ENCODE results near the gene KIF1A. TPM values are rescaled to one million over a fixed set of nuclear protein-coding genes. Genes with fewer than 3 reads are reported as not detected.
"Not testable (repeated sequence)": the region's sequence is repeated elsewhere in the genome, so short reads cannot be mapped to it uniquely, and the experiment has no call there.

The KIF1A gene
- polyA plus RNA-seq, 1 experiment = not detected

GRCh38 chr2:240702640-240703011, 117.4 kb downstream of the KIF1A start:
- CTCF ChIA-PET = no interaction called here
- H3K27me3 ChIP-seq (ENCODE audit: control insufficient read depth, insufficient read depth, low read length) = peaks cover 23% of the 10 kb centered on the region
- no peak overlapping the region for H3K4me3 ChIP-seq (ENCODE audit: low read depth, low read length)
- H3K27ac ChIP-seq (ENCODE audit: low read depth, low read length) = no peak overlapping the region
- no peak for DNase-seq (ENCODE audit: low read depth, low spot score)
- POLR2A ChIA-PET = no interaction called here
- H3K9me3 ChIP-seq (ENCODE audit: control insufficient read depth, insufficient read depth, low read length) = no peaks in the 10 kb centered on the region; the same call in 1 of the 2 replicates
- TF ChIP-seq, protein P1, sequence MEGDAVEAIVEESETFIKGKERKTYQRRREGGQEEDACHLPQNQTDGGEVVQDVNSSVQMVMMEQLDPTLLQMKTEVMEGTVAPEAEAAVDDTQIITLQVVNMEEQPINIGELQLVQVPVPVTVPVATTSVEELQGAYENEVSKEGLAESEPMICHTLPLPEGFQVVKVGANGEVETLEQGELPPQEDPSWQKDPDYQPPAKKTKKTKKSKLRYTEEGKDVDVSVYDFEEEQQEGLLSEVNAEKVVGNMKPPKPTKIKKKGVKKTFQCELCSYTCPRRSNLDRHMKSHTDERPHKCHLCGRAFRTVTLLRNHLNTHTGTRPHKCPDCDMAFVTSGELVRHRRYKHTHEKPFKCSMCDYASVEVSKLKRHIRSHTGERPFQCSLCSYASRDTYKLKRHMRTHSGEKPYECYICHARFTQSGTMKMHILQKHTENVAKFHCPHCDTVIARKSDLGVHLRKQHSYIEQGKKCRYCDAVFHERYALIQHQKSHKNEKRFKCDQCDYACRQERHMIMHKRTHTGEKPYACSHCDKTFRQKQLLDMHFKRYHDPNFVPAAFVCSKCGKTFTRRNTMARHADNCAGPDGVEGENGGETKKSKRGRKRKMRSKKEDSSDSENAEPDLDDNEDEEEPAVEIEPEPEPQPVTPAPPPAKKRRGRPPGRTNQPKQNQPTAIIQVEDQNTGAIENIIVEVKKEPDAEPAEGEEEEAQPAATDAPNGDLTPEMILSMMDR (IDR thresholded peaks at IDR 0.05; ENCODE audit: low read depth, low read length) = no peak

- Histone ChIP-seq H3K27me3 (ENCODE audit: control insufficient read depth, insufficient read depth, low read length) (peaks cover 17% of the 10 kb centered on the region), H3K4me3 (ENCODE audit: low read depth, low read length) (no peak overlapping the region), H3K27ac (ENCODE audit: low read depth, low read length) (no peak overlapping the region), H3K9me3 (ENCODE audit: control insufficient read depth, insufficient read depth, low read length) (no peaks in the 10 kb centered on the region; the same call in 1 of the 2 replicates)
- TF ChIP-seq, protein P1 (IDR thresholded peaks at IDR 0.05; ENCODE audit: low read depth, low read length) = no peak
- no peak for DNase-seq (ENCODE audit: low read depth, low spot score)
- ChIA-PET POLR2A (no interaction called here), CTCF (no interaction called here)
Measured at GRCh38 chr2:240701736-240702639, 118.0 kb downstream of the KIF1A start.

GRCh38 chr2:240701091-240701735, 118.8 kb downstream of the KIF1A start:
- H3K27me3 ChIP-seq (ENCODE audit: control insufficient read depth, insufficient read depth, low read length) = peaks cover 16% of the 10 kb centered on the region
- TF ChIP-seq, protein P1 (IDR thresholded peaks at IDR 0.05; ENCODE audit: low read depth, low read length) = no peak
- no peak overlapping the region for H3K4me3 ChIP-seq (ENCODE audit: low read depth, low read length)
- no peak for DNase-seq (ENCODE audit: low read depth, low spot score)
- H3K27ac ChIP-seq (ENCODE audit: low read depth, low read length) = no peak overlapping the region
- no peaks in the 10 kb centered on the region; the same call in 1 of the 2 replicates for H3K9me3 ChIP-seq (ENCODE audit: control insufficient read depth, insufficient read depth, low read length)
- ChIA-PET POLR2A (no interaction called here), CTCF (no interaction called here)

GRCh38 chr2:240700616-240701015, 119.4 kb downstream of the KIF1A start:
- POLR2A ChIA-PET; H3K27ac ChIP-seq (ENCODE audit: low read depth, low read length); CTCF ChIA-PET; DNase-seq (ENCODE audit: low read depth, low spot score); H3K9me3 ChIP-seq (ENCODE audit: control insufficient read depth, insufficient read depth, low read length); H3K4me3 ChIP-seq (ENCODE audit: low read depth, low read length): not testable (repeated sequence)
- H3K27me3 ChIP-seq (ENCODE audit: control insufficient read depth, insufficient read depth, low read length) = peaks cover 15% of the 10 kb centered on the region

GRCh38 chr2:240699835-240700234, 120.2 kb downstream of the KIF1A start:
- POLR2A ChIA-PET; DNase-seq (ENCODE audit: low read depth, low spot score); H3K4me3 ChIP-seq (ENCODE audit: low read depth, low read length); H3K9me3 ChIP-seq (ENCODE audit: control insufficient read depth, insufficient read depth, low read length); H3K27ac ChIP-seq (ENCODE audit: low read depth, low read length); H3K27me3 ChIP-seq (ENCODE audit: control insufficient read depth, insufficient read depth, low read length): not testable (repeated sequence)
- CTCF ChIA-PET = interaction anchor here (0.8 kb wide), 1 partner anchor 186 kb away, joined by 3 read pairs; no protein-coding TSS in a partner anchor

DNA sequence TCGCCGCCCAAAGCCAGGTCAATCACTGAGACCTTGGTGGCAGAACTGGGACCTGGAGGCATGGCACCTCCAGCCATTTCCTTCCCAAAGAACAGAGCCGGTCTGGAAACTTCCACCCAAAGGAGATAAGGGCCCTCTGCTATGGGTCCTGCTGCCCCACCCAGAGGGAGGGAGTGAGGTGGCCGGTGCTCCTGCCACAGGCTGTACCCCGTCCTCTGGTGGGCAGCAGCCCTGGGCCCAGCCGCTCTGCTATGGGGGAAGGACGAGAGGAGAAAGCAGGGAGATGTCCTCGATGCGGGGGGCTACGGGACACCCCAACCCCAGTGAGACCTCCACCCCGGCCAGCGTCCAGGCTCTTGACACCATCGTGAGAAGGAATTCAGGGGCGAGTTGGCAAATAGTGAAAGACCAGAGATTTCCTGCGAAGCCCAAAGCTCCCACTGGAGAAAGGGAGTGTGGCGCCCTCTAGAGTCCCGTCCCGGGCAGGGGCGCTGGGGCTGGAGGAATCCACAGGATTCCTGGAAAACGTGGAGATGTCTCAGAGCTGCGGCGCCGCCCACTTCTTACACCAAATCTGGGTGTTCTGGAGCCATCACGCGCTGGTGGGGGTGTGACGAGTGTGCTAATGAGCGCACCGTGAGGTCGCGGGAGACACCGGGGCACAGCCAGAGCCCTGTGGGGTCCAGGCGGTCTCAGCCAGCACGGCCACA, 121.0 kb downstream of the KIF1A start:
- H3K27me3 ChIP-seq (ENCODE audit: control insufficient read depth, insufficient read depth, low read length); CTCF ChIA-PET; DNase-seq (ENCODE audit: low read depth, low spot score); H3K27ac ChIP-seq (ENCODE audit: low read depth, low read length); H3K9me3 ChIP-seq (ENCODE audit: control insufficient read depth, insufficient read depth, low read length); H3K4me3 ChIP-seq (ENCODE audit: low read depth, low read length); POLR2A ChIA-PET: not testable (repeated sequence)

- H3K27me3 ChIP-seq (ENCODE audit: control insufficient read depth, insufficient read depth, low read length); H3K27ac ChIP-seq (ENCODE audit: low read depth, low read length); H3K4me3 ChIP-seq (ENCODE audit: low read depth, low read length); DNase-seq (ENCODE audit: low read depth, low spot score); H3K9me3 ChIP-seq (ENCODE audit: control insufficient read depth, insufficient read depth, low read length); CTCF ChIA-PET; POLR2A ChIA-PET: not testable (repeated sequence)
Measured at GRCh38 chr2:240696469-240696868, 123.5 kb downstream of the KIF1A start.

GRCh38 chr2:240695593-240695992, 124.4 kb downstream of the KIF1A start:
- H3K27me3 ChIP-seq (ENCODE audit: control insufficient read depth, insufficient read depth, low read length); H3K4me3 ChIP-seq (ENCODE audit: low read depth, low read length); H3K9me3 ChIP-seq (ENCODE audit: control insufficient read depth, insufficient read depth, low read length); CTCF ChIA-PET; H3K27ac ChIP-seq (ENCODE audit: low read depth, low read length); DNase-seq (ENCODE audit: low read depth, low spot score); POLR2A ChIA-PET: not testable (repeated sequence)

DNA sequence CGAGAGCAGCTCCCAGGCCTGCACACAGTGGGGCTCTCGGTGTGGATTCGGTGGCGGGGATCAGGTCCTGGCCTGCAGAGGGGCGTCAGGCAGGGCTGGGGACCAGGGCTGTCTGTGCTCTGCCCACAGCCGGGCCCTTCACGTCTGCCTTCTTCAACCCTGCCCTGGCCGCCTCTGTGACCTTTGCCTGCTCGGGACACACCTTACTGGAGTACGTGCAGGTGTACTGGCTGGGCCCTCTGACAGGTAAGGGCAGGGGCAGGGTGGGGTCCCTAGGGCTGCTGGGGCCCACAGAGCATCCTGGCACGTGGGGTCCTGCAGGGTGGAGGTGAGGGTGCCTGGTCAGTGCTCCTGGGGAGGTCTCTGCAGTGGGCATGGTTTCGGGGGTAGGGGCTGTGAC, 125.7 kb downstream of the KIF1A start:
- H3K27ac ChIP-seq (ENCODE audit: low read depth, low read length); DNase-seq (ENCODE audit: low read depth, low spot score); H3K4me3 ChIP-seq (ENCODE audit: low read depth, low read length); CTCF ChIA-PET; H3K9me3 ChIP-seq (ENCODE audit: control insufficient read depth, insufficient read depth, low read length); POLR2A ChIA-PET; H3K27me3 ChIP-seq (ENCODE audit: control insufficient read depth, insufficient read depth, low read length): not testable (repeated sequence)

Measured in AG04450 (cell line).